ENCODE data around the gene FLAD1. TPM values are rescaled to one million over a fixed set of nuclear protein-coding genes. Genes with fewer than 3 reads are reported as not detected.
A peak's percentile ranks its signal among the peaks of the same experiment; 100 is the strongest.
"Not testable (repeated sequence)": the region's sequence is repeated elsewhere in the genome, so short reads cannot be mapped to it uniquely, and the experiment has no call there.

FLAD1 gene
- total RNA-seq, 1 experiment from 2014 or later = 72.8 TPM

DNA sequence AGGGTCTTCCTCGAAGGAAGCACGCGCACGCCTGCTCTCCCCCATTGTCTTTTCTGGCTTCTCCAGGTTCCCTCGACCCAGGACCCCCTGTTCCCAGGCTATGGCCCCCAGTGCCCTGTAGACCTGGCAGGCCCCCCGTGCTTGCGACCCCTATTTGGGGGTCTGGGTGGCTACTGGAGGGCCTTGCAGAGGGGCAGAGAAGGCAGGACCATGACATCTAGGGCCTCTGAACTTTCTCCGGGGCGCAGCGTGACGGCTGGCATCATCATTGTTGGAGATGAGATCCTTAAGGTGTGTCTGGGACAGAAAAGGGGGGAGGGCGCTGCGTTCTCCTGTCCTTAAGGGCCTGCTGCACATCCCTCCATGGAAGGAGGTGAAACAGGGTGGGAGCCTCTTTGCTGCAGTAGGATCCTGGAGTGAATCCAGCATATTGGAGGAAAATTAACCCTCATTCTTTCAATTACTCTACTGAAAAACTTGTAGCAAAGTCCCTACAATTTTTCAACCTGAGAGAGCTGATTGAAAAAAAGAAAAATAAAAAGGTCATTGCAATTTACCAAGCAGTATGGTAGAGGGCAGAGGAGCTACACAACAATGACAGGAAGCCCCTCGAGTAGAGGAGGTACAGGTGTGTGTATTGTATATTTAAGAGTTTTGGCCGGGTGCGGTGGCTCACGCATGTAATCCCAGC lies 777 bp downstream of the FLAD1 start:
- in situ Hi-C loops (cut with HindIII; ENCODE audit: low pct_unique_long_range_greater_than_20kb, low sequenced_read_pairs) = no loop called here
- peaks cover 7% of the 10 kb centered on the region; the same call in 1 of the 2 replicates for H3K36me3 ChIP-seq (ENCODE audit: control insufficient read depth, insufficient read depth, low read length)
- intact Hi-C loops (cut with micrococcal nuclease; ENCODE audit: unreplicated experiment) = no loop called here
- ATAC-seq = no peak
- CTCF ChIA-PET = interaction anchor here (1.3 kb wide), 1 partner anchor 15 kb away, joined by 3 read pairs; no protein-coding TSS in a partner anchor
- no TSS peak for BruUV-seq (replicated peaks)
- H3K27ac ChIP-seq (ENCODE audit: low read length) = peak overlapping the region; percentile 84
- DNase-seq (ENCODE audit: low read depth, low spot score) = no peak
- no peak for TF ChIP-seq POLR2AphosphoS5 (IDR thresholded peaks at IDR 0.05; ENCODE audit: low read depth, low read length)
- TF ChIP-seq, protein P1, sequence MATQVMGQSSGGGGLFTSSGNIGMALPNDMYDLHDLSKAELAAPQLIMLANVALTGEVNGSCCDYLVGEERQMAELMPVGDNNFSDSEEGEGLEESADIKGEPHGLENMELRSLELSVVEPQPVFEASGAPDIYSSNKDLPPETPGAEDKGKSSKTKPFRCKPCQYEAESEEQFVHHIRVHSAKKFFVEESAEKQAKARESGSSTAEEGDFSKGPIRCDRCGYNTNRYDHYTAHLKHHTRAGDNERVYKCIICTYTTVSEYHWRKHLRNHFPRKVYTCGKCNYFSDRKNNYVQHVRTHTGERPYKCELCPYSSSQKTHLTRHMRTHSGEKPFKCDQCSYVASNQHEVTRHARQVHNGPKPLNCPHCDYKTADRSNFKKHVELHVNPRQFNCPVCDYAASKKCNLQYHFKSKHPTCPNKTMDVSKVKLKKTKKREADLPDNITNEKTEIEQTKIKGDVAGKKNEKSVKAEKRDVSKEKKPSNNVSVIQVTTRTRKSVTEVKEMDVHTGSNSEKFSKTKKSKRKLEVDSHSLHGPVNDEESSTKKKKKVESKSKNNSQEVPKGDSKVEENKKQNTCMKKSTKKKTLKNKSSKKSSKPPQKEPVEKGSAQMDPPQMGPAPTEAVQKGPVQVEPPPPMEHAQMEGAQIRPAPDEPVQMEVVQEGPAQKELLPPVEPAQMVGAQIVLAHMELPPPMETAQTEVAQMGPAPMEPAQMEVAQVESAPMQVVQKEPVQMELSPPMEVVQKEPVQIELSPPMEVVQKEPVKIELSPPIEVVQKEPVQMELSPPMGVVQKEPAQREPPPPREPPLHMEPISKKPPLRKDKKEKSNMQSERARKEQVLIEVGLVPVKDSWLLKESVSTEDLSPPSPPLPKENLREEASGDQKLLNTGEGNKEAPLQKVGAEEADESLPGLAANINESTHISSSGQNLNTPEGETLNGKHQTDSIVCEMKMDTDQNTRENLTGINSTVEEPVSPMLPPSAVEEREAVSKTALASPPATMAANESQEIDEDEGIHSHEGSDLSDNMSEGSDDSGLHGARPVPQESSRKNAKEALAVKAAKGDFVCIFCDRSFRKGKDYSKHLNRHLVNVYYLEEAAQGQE (IDR thresholded peaks at IDR 0.05; ENCODE audit: insufficient read depth in 1 of 2, low read depth in 2 of 2, low read length in 1 of 2) = no peak
- no peak for TF ChIP-seq SIN3A (IDR thresholded peaks at IDR 0.05; ENCODE audit: borderline replicate concordance, insufficient read depth, low read depth, low read length)
- TF ChIP-seq TCF7L2 (IDR thresholded peaks at IDR 0.05; ENCODE audit: low read depth, low read length) = no peak
- TF ChIP-seq, protein P2, sequence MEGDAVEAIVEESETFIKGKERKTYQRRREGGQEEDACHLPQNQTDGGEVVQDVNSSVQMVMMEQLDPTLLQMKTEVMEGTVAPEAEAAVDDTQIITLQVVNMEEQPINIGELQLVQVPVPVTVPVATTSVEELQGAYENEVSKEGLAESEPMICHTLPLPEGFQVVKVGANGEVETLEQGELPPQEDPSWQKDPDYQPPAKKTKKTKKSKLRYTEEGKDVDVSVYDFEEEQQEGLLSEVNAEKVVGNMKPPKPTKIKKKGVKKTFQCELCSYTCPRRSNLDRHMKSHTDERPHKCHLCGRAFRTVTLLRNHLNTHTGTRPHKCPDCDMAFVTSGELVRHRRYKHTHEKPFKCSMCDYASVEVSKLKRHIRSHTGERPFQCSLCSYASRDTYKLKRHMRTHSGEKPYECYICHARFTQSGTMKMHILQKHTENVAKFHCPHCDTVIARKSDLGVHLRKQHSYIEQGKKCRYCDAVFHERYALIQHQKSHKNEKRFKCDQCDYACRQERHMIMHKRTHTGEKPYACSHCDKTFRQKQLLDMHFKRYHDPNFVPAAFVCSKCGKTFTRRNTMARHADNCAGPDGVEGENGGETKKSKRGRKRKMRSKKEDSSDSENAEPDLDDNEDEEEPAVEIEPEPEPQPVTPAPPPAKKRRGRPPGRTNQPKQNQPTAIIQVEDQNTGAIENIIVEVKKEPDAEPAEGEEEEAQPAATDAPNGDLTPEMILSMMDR (IDR thresholded peaks at IDR 0.05) = no peak
- no peaks in the 10 kb centered on the region for H3K27me3 ChIP-seq (ENCODE audit: control insufficient read depth, insufficient read depth, low read length)
- peaks cover 8% of the 10 kb centered on the region for H3K4me1 ChIP-seq (ENCODE audit: control insufficient read depth, insufficient read depth, low read length)
- POLR2A ChIA-PET = interaction anchor here (1.2 kb wide), 1 partner anchor 9 kb away, joined by 3 read pairs; the partner anchor contains the start of gene LENEP
- no peaks in the 10 kb centered on the region for H3K9me3 ChIP-seq (ENCODE audit: control insufficient read depth, insufficient read depth, low read depth, low read length)
- H3K4me3 ChIP-seq (ENCODE audit: low read depth in 2 of 2, low read length in 2 of 2) = peak overlapping the region; percentile 55 to 86

- ATAC-seq; DNase-seq (ENCODE audit: low read depth, low spot score); H3K9me3 ChIP-seq (ENCODE audit: control insufficient read depth, insufficient read depth, low read depth, low read length); H3K36me3 ChIP-seq (ENCODE audit: control insufficient read depth, insufficient read depth, low read length); H3K4me1 ChIP-seq (ENCODE audit: control insufficient read depth, insufficient read depth, low read length); BruUV-seq (replicated peaks); intact Hi-C loops (cut with micrococcal nuclease; ENCODE audit: unreplicated experiment); POLR2A ChIA-PET; in situ Hi-C loops (cut with HindIII; ENCODE audit: low pct_unique_long_range_greater_than_20kb, low sequenced_read_pairs); H3K4me3 ChIP-seq (ENCODE audit: low read depth in 2 of 2, low read length in 2 of 2); H3K27ac ChIP-seq (ENCODE audit: low read length); H3K27me3 ChIP-seq (ENCODE audit: control insufficient read depth, insufficient read depth, low read length): not testable (repeated sequence)
- CTCF ChIA-PET = interaction anchor here (0.6 kb wide), 1 partner anchor 10 kb away, joined by 8 read pairs; no protein-coding TSS in a partner anchor
Observed at GRCh38 chr1:154986736-154987135, 3.6 kb downstream of the FLAD1 start.

- DNase-seq (ENCODE audit: low read depth, low spot score) (no peak), ATAC-seq (no peak)
- in situ Hi-C loops (cut with HindIII; ENCODE audit: low pct_unique_long_range_greater_than_20kb, low sequenced_read_pairs) = no loop called here
- CTCF ChIA-PET = interaction anchor here (0.6 kb wide), 1 partner anchor 157 kb away, joined by 3 read pairs; no protein-coding TSS in a partner anchor
- Histone ChIP-seq H3K27me3 (ENCODE audit: control insufficient read depth, insufficient read depth, low read length) (no peaks in the 10 kb centered on the region), H3K36me3 (ENCODE audit: control insufficient read depth, insufficient read depth, low read length) (peaks cover 4% of the 10 kb centered on the region; the same call in 1 of the 2 replicates), H3K4me1 (ENCODE audit: control insufficient read depth, insufficient read depth, low read length) (peaks cover 4% of the 10 kb centered on the region), H3K9me3 (ENCODE audit: control insufficient read depth, insufficient read depth, low read depth, low read length) (no peaks in the 10 kb centered on the region), H3K4me3 (ENCODE audit: low read depth in 2 of 2, low read length in 2 of 2) (no peak overlapping the region), H3K27ac (ENCODE audit: low read length) (no peak overlapping the region)
- no TSS peak for BruUV-seq (replicated peaks)
- intact Hi-C loops (cut with micrococcal nuclease; ENCODE audit: unreplicated experiment) = no loop called here
- no peak for TF ChIP-seq TCF7L2 (IDR thresholded peaks at IDR 0.05; ENCODE audit: low read depth, low read length)
- no peak for TF ChIP-seq POLR2AphosphoS5 (IDR thresholded peaks at IDR 0.05; ENCODE audit: low read depth, low read length)
- TF ChIP-seq, protein P1 (IDR thresholded peaks at IDR 0.05; ENCODE audit: insufficient read depth in 1 of 2, low read depth in 2 of 2, low read length in 1 of 2) = no peak
- TF ChIP-seq, protein P2 (IDR thresholded peaks at IDR 0.05) = no peak
- POLR2A ChIA-PET = no interaction called here
Observed at GRCh38 chr1:154987326-154987725, 4.2 kb downstream of the FLAD1 start.

All from Panc1 (cell line).